Measurements from ENCODE around the gene PPIL1.

PPIL1 gene

DNA sequence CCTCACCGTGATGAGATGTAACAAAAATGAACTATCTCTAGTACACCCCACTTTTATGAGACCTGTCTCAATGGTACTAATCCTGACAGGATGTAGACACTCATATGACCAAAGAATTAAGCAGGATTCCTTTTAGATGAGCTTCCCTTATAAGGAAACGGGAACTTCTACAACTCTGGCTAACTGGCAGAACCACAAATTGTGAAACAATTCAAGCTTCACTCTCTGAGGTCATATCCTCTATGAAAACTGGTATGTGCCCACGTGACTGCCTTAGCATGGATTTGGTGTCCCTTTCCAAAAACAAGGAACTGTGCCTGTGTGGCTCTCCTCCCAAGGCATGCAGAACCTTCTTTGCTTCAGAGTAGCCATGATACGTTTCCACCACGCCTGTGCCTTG, 21.3 kb downstream of the PPIL1 start:
- DNase-seq = peak; percentile 13

DNA sequence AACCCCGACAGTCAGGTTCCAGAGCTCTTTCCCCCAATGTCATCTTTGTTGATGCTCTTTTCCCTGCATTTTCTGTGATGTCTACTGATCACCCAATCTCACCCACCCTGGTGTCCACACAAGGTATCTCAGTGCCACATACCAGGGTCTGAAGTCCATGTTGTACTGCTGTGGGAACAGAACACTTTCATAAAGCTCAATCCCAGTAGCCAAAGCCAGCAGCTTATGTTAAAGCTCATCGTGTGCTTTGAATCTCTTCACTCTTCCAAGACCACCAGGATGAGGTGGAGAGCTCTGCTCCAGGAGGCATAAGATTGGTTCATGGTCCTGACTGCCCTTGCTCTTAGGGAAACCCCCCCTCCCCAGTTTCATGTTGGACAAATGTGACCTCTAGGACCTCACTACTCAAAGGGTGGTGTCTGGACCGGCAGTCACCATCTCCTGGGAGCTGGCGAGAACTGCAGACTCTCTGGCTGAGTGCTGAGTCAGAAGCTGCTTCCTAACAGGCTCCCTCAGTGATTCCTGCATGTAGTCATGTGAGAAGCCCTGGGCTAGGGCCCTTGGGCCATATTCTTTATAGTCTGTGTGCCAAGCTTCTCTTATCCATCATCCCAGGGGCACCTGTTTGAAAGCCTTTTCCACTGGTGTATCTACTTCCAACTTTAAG, 22.0 kb downstream of the PPIL1 start:
- no peak for DNase-seq

DNA sequence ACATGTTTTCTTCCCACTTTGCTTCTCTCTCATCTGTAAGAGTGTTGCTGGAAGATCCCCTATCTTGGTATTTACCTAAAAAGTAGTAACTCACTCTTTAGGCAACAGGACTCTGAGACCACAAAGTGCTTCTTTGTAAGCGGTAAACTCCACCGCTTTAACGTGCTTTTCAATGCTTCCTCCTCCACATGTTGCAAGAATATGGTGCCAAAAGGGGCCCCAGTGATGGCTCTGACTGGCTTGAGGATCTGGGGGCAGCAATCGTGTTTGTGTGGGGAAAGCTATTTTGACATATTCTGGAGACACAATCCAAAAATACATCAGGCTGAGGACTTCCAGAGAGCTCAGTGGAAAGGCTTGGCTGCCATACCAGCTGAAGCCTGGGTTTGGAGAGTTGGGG, 23.0 kb downstream of the PPIL1 start:
- DNase-seq = no peak

DNA sequence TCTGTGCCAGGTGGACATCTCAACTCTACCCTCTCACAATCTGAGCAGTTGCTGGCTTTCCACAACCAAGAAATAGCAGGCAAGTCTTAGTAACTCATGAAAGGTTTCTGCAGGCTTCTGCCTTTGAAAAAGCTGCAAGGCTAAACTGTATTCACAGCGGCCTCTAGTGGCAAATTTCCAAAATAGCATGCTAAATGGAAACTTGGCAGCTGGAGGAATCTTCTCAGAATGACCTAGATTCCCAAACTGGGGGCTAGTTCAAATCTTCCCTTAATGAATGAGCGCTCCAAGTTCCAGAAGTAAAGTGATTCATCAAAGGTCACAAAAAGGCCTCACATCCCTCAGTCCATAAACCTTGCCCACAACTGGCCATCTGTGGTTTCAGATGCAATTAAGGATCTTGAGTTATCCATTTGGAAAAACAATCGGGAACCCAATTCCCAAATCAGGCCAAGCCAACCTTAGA, 23.4 kb downstream of the PPIL1 start:
- peak; percentile 57 for DNase-seq

DNA sequence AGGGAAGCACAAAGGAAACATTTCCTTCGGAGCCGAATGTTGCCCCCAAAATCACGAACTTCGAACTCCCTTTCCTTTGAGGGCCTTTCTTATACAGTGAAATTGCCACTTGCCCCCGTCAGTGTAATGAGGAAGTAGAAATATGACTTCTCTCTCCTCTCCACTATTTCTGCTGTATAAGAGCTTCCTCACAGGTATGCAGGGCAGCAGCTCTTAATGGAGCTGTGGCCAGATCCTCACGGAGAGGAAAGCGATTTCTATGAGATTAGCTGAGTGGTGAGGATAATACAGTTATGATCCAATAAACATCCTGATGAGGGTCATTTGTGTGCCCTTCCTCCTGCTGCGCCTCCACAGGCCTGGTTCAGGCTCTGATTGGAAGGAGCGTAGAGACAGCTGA, 24.6 kb downstream of the PPIL1 start:
- no peak for DNase-seq

DNA sequence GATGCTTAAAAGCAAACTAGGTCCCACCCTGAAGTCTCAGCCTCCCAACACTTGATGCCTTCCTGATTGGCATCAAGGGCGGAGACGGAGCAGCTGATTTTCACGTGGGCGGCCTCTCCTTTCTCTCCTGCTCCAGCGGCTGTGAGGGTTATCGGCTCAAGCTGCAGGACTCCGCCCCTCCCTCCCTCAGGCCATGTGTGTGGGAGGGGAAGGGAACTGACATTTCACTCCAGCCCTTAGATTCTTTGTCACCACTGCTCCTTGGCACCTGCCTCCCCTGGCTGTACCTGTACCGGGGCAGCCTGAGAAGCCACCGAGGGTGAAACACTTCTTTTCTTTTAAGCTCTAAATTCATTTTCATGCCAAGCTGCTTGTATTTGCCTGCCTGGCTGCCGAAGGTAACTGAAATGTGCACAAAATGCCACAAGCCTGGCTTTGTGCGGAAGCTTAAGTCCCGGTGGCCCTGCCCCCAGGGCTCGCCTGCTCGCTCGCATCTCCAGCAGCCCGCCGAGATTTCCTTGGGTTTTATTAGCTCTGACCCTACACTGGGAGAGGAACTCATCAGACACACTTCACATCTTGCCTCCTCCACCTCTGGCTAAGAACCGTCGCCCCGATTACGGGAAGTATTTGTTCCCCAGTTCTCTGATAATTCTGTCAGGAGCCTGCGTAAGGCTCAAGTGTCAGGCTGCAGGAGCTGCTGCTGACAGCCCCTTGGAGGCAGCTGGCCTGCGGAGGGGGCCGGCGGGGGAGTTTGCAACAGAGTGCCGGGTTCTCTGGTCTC, 25.8 kb downstream of the PPIL1 start:
- no peak for DNase-seq

DNA sequence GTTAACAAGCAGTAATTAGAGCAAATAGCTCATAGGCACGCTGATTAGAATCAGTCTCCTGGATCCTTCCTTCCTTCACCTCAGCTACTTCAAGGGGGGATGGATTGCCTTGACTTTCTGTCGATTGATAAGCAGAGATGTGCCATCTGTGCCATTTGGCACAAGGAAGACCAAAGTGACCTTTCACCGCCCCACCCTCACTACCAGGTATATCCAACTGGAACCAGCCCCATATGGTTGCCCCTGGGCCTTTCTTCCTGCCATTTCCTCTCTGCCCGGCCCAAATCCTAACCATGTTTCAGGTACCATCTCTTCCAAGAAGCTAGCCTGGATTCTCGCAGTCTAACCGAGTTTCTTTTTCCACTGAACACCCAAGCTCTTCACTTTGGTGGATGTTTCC, 26.6 kb downstream of the PPIL1 start:
- DNase-seq = no peak

DNA sequence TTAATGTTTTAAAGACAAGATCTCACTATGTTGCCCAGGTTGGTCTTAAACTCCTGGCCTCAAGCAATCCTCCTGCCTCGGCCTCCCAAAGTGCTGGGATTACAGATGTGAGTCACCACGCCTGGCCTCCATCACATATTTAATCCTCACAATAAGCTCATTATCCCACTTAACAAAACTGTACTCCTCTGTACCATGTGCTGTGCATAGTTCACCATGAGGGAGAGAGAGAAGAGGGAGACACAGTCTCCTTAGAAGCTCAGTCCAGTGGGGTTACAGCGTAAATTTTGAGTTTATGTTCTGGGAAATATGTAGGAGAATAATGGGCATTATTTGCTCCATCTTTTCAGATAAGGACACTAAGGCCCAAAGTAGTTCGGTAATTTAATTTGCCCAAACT, 27.5 kb downstream of the PPIL1 start:
- no peak for DNase-seq

DNA sequence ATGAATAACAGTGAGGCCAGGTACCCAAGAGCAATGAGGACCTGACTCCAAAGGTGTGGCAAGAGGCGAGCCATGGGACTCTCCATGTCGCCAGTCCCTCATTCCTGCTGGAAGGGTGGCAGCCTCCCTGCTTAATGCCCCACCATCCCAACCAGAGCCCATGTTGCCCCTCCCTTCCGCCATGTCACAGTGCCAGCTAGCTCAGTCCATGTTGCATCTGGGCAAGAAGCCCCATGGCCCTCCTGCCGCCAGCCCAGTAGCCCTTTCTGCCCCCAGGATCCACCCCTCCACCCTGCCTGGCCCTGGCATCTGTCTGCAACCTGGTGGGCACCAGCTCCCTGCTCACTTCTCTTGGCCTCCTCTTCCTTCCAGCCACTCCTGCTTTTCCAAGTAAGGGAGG, 29.4 kb downstream of the PPIL1 start:
- no peak for DNase-seq

DNA sequence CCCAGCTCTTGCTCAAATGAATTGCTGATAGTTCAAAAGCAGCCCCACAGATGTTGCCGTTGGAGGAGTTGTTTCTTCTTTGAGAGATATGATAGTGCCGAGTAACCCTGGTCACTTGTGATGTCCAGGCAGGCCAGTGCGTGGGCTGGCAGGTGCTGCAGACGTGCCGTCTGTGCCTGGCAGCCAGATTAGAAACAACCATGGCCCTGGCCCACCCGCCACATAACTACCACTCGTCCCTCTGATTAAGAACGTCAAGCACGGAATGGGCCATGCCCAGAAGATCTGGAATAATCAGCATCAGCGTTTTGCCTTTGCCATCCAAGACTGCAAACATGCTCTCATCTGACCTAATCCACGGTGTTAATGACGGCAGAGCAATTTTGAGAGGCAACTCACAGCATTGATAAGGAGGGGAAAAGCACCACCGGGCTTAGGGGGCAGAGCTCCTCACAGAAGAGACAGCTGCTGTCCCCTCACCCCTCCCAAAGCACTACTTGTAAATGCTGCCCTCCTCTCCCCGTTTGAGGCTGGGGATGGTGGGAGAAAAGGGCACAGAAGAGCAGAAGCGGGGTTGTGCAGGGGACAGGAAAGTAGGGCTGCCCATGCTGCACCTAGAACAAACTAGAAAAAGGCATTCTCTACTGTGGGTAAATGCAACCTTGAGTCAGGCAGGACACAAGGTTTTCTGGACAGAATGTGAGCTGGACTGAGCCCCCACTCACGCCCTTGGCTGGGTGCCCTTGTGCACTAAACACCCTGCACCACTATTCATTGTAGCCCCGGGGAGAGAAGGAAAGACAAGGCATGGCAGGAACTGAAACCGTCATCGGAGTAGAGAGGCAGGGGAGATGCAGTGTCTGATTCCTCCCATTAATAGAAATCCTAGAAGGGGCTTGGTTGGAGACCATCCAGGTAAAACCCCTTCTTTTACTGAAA, 30.1 kb downstream of the PPIL1 start:
- no peak for DNase-seq

DNA sequence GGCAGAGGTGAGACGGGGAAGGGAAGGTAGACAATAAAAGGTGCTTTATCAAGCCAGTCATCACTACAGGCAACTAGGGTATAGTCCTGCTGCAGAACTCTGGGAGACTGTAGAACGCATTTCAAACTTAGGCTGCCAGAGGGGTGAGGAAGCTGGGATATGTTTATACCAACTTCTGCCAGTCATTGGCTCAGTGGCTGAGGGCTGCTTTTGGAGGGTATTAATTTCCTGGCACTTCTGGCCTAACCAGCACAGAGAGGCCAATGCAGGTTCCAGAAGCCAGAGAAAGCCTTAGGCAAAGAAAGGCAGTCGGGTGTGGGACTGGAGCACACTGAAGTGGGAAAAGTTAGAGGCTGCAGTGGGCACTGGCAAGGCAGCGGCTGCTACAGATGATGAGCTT, 31.4 kb downstream of the PPIL1 start:
- no peak for DNase-seq

DNA sequence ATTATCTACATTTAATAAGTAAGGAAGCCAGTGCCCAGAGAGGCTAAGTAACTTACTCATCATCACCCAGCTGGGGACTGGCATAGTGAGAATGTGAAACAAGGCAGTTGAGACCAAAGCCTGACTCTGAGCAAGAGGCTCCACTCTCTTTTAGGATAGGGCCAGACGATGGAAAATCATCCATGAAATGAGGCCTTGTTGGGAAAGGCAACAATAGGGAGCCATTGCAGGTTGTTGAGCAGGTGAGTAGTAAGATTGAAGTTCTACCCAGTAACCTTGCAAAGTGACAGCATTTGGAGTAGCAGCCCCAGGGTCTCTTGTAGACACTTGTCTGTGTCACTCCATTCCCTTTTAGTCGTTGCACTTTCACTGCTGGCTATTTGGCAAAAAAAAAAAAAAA, 32.8 kb downstream of the PPIL1 start:
- no peak for DNase-seq

DNA sequence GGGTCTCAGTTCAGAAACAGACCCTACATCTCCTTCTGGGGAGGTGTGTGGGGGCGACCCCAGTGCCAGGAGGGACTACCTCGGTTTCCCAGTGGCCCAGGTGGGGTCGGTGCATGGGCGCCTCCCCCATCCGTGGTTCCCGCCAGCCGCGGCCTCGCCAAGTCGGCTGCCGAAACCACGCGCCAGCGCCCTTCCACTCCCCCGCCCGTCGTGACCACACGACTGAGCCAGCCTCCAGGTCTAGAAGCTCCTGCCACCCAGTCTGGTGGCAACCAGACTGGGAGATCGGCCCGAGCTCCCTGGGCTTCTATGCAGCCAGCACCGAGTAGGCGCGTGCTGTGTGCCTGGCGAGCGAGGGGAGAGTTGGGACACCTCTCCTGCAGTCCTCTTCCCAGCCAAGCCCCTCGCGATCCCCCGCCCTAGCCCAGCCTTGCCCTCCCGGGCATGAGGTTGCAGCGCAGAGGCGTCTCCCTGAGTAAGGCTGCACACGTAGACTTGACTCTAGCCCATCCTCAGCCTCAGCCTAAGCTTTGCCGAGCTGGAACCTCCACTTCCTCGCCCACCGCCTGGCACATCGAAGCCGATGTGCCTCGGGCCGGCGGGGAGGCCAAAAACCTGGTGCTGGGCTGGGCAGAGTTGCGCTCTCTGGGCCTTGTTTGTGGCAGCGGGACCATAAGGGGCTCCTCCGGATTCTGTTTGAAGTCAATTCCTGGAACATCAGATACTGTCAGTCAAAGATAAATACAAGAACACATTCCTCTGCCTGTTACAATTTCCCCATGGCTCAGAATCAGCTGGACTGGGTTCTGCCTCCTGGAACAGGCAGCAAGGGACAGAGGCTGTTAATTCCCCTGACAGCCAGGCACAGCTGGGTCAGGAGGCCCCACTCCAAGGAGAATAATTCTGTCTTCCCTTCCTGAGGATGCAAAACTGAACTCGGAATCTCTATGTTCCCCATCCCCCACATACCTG, 33.9 kb downstream of the PPIL1 start:
- peak; percentile 39 for DNase-seq

DNA sequence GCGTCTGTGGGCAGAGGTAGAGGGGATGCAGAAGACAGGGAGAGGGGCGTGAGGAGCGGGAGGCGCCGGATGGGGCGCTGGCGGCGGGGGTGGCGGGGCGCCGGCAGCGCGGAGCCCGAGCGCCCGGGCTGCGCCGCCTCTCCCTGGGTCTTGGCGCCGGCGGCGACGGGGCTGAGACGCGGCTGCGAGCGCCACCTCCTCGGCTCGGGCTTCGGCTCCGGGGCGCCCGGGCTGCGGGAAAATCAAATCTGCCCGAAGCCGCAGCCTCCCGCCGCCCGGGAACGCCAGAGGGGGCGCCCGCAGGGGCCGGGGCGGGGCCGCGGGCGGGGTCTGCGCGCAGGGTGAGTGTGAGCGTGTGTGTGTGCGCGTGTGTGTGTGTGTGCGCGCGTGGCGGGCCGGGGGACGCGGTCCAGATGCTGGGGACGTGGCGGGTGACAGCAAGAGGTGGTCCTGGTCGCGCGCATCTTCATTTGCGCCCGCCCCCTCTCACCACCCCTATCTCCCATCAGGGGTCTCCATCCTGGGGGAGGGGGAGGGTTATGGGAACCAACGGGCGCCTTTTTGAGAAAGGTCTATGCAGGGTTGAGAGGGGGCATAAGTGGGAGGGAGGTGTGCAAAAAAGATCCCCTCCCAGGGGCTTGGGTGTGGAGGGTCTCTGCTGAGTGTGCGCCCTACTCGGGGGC, 34.7 kb downstream of the PPIL1 start:
- peak; percentile 54 for DNase-seq

DNA sequence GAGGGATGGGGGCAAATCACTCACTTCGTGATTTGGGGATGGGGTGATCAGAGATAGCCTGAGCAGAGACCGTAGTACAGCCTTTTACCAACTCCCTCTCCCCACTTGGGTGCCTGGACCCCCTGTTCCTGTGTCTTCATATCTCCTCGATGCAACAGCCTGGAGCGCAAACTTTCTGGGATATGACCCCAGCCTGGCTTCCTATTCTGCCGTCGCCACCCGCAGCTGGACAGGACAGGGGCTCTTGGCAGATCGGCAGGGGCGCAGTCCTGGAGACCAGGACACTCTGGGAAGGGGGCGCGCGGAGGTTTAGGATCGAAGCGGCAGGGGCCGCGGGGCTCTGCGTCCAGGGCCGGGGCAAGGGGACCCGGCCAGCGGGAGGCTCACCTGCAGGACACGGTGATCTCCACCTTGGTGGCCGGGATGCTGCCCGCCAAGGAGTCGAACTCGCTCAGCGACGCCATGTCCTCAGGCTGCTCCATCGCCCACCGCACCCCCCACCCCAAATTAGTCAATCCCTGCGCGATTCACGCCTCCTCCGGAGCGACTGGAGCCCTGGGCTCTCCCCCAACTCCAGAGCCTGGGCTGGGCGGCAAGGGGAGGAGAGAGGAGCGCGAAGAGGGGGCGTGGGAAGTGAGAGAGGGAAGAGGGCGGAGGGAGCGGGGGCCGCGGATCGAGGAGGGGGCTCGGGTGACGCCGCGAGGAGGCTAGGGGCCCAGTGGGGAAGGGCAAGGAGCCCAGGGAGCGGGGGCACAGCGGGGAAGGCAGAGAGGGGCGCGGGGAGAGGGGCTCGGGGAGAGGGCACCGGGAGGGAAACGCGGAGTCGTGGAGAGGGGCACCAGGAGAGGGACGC, 35.5 kb downstream of the PPIL1 start, which contains the start of gene CPNE5:
Gene CPNE5 (minus strand): TSS at position 549 of the 853 bp plus-strand sequence. CDS start 67 bp downstream, at position 482.
- DNase-seq = no peak

DNA sequence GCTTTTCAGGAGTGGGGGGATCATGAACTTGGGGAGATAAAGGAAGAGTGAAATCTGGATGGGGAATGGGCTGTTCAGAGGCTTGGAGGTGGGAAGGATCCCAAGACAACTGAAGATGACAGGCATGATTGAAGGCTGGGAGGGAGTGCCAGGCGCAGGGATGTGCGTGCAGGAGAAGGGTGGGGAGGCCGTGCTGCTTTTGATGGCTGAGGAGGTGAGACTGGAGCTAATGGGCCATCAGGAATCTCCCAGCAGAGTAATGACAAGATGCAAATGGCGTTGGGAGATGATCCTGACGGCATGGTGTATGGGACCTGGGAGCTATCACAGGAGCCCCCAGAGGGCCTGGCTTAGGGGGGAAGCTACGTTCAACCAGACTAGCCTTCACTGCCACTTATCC, 36.9 kb downstream of the PPIL1 start:
- DNase-seq = no peak

DNA sequence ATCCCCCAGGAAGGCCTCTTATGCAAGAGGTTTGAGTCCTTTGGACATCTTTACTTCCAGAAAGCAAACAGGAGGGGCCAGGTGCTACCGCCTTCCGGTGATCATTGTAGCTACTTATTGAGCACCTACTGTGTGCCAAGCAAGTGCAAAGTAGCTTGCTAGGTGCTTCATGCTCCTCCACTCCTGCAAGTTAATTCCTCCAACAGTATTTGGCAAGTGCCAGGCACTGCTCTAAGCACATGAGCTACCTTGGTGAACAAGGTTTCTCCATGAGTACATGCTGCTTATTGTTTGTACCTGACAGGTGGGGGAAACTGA, 37.6 kb downstream of the PPIL1 start:
- no peak for DNase-seq

DNA sequence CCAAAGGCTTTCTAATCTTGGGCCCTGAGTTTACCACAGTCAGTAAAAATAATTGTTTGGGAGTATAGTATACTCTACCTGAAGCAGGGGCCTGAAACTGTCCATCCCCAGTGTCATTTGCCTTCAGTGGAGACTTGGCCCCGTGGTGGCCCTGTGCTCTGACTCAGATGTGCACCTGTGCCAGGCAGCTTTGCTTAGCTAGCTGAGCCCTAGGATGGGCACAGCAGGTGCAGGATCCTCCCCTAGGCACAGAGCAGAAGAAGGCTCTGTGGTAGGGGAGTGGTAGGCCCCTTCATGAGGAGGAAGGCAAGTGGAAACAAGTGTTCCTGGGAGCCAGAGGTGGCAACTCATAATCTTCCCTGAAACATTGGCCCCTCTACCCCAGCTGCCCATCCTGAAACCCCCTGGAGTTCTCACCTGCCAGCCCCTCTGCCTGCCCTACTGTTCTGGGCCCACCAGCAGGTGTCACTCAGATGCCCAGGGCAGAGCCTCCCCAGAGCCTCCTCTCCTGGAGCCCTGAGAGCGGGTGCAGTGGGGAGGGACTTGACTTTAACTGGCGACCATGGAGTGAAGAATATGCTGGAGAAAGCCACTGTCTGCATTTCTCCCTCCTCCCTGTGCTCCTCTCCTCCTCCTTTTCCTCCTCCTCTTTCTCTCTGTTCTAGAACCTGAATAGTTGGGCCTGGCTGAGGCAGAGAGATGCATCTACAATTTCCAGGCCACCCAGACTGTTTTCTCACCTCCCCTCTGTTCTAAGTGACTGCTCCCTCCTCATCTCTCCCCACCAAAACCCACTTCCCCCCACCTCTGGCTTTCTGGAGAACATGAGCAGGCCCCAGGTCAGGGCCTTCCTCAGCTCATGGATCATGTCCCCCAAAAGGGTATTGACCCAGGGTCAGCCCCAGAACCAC, 38.2 kb downstream of the PPIL1 start:
- DNase-seq = no peak

DNA sequence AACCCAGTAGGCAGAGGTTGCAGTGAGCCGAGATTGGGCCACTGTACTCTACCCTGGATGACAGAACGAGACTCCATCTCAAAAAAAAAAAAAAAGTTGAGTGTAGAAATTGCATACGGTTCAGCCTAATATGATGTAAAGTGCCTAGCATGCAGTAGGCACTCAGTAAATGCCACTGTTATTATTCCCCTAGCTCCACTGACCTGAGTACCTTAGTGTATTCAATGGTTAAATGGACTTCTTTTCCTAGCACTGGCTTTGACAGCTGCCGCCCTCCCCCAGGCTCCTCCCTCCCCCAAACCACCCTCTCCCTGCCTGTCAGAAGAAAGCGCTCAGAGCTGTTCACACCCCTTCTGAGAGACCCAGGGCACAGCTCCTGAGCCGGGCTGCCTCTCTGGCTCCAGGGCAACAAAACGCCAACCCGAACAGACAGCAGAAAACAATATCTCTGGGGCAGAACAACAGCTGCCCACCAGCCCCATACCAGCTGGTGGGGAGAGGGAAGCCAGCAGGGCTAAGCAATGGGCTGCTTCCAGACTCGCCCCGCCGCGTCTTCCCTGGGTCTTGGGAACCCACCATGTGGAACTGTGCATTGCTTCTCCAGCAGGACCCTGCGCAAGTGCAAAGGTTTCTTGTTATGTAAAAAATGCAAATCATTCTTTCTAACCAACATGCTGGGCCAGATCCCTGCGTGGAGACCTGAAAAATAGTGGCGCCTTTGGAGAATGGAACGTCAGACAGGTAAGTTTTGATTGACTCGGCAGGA, 39.8 kb downstream of the PPIL1 start:
- no peak for DNase-seq
